OCI-LY3 (cell line): ENCODE data around the gene FBXO42.

Experiments
- H2AFZ ChIP-seq: fragments of 200-600, 300-600 bp; shearing (Covaris generic); 2 replicates; pipeline ENCODE4 v1.6.0; 2014; ENCODE audit warnings: antibody characterized with exemption, low read depth, low read length
- H3K27ac ChIP-seq: fragments of 200-600, 300-600 bp; sonication (generic); 2 replicates; pipeline ENCODE4 v1.5.1; 2014; ENCODE audit warnings: mild to moderate bottlenecking, low read length, moderate library complexity, mixed read lengths
- H3K27me3 ChIP-seq: fragments of 200-600, 300-600 bp; sonication (generic); 2 replicates; pipeline ENCODE4 v1.6.1; 2014; ENCODE audit warnings: low read depth, low read length, mixed read lengths
- H3K36me3 ChIP-seq: fragments of 200-600, 300-600 bp; sonication (generic); replicated peaks from 2 replicates; pipeline ENCODE3; 2014; ENCODE audit warnings: low read depth, low read length, mixed read lengths
- H3K4me1 ChIP-seq: fragments of 300-600, 200-600 bp; sonication (generic); 2 replicates; pipeline ENCODE4 v1.6.1; 2014; ENCODE audit warnings: low read length, mixed read lengths
- H3K4me2 ChIP-seq: fragments of 200-600, 300-600 bp; sonication (generic); 2 replicates; pipeline ENCODE4 v1.6.1; 2014; ENCODE audit warnings: low read length, mixed read lengths
- H3K4me3 ChIP-seq: fragments of 300-600, 200-600 bp; sonication (generic); 2 replicates; pipeline ENCODE4 v1.5.1; 2014; ENCODE audit warnings: antibody characterized with exemption, mild to moderate bottlenecking, low read length, moderate library complexity
- H3K79me2 ChIP-seq: fragments of 300-600, 200-600 bp; shearing (Covaris generic); 2 replicates; pipeline ENCODE4 v1.6.1; 2014; ENCODE audit warnings: mild to moderate bottlenecking, low read length, mixed read lengths
- H3K9ac ChIP-seq: fragments of 300-600, 200-600 bp; shearing (Covaris generic); 2 replicates; pipeline ENCODE4 v1.6.0; 2014; ENCODE audit warnings: mild to moderate bottlenecking, low read length, moderate library complexity
- H3K9me3 ChIP-seq: fragments of 200-600, 300-600 bp; shearing (Covaris generic); 2 replicates; pipeline ENCODE4 v1.6.1; 2014; ENCODE audit warnings: low read length, mixed read lengths; ENCODE audit not compliant: insufficient read depth
- H4K20me1 ChIP-seq: fragments of 200-600, 300-600 bp; sonication (generic); 2 replicates; pipeline ENCODE4 v1.6.1; 2016; ENCODE audit warnings: low read length, mixed read lengths; ENCODE audit not compliant: insufficient read depth
- EZH2phosphoT487 ChIP-seq: fragments of 200-600 bp; shearing (Covaris generic); IDR thresholded peaks from 2 replicates; pipeline ENCODE4 v1.6.1; 2018; ENCODE audit warnings: antibody characterized with exemption, mixed run types, low read depth
- TF ChIP-seq, protein P1 (sequence below): fragments of 200-600, 300-600 bp; sonication (generic); IDR thresholded peaks from 2 replicates; pipeline ENCODE4 v1.5.1; 2014; ENCODE audit warnings: antibody characterized with exemption, low read length, low read depth

FBXO42 gene

DNA sequence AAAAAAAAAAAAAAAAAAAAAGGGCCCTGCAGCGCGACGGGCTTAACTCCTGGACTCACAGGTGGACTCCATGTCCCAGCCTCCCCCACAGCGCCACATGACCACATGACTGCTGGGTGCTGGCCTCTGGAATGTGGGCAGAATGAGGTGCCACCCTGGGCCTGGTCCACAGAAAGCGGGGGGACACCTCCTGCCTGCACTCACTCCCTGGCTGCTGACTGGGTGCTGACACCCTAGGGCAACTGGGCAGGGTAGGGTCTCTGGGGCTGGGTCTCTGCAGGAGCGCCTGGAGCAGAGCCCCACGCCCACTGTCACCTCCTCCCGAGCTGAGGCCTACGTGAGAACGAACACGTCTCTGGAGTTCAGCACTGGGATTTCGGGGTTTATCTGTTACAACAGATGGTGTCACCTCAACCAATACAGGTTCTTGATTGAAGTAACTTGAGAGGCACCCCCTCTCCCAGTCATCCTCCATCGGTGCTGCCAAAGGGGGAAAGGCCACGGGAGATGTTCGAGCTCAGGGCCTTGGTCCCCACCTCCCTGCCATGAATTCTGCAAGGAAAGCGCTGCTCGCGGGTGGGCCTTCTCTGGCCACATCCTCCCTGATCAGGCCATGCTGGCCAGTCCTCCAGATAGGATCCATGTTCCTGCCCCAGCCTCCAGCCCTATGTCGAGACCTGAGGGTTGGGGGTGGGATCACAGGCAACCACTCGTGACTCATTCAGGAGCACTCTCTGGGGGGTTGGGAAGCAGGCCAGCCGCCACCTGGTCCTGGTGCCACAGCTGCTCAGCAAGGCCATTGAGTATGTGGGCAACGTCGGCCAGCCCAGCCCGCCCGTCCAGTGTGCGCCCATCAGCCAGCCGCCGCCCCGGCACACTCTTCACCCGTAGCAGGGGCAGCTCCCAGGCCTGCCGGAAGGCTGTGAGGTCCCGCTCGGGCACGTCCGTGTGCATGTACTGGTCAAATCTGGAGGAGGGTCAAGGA is 120.7 kb downstream of the FBXO42 start:
- H4K20me1 ChIP-seq = no peaks in the 10 kb centered on the region
- no peak overlapping the region for H3K9ac ChIP-seq
- no peaks in the 10 kb centered on the region for H3K36me3 ChIP-seq
- H3K27me3 ChIP-seq = no peaks in the 10 kb centered on the region
- no peak overlapping the region for H3K4me2 ChIP-seq
- no peak overlapping the region for H3K27ac ChIP-seq
- H3K4me1 ChIP-seq = peaks cover 5% of the 10 kb centered on the region
- no peak overlapping the region for H3K4me3 ChIP-seq
- H3K79me2 ChIP-seq = no peaks in the 10 kb centered on the region
- no peak overlapping the region for H2AFZ ChIP-seq
- TF ChIP-seq EZH2phosphoT487 = no peak
- no peaks in the 10 kb centered on the region for H3K9me3 ChIP-seq

DNA sequence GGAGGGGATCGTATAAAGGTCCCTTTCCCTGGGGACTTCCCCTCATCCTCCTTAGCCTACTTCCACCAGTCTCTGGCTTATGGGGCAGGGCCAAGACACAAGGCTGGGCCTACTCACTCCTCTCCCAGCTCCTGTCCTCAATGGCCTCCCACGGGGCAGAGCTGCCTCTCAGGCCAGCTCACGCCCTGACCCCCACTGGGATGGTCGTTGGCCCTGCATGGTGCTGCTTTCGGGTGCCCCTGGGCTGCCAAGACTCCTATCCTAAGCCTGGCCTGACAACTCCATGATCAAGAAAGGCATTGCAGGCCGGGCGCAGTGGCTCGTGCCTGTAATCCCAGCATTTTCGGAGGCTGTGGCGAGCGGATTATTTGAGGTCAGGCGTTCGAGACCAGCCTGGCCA is 121.5 kb downstream of the FBXO42 start:
- Histone ChIP-seq H4K20me1 (no peaks in the 10 kb centered on the region), H3K4me1 (no peaks in the 10 kb centered on the region), H3K4me2 (no peak overlapping the region), H3K27me3 (no peaks in the 10 kb centered on the region), H3K9me3 (no peaks in the 10 kb centered on the region), H3K36me3 (no peaks in the 10 kb centered on the region), H3K79me2 (no peaks in the 10 kb centered on the region), H3K9ac (no peak overlapping the region), H3K27ac (no peak overlapping the region), H2AFZ (no peak overlapping the region), H3K4me3 (no peak overlapping the region)
- TF ChIP-seq, protein P1, sequence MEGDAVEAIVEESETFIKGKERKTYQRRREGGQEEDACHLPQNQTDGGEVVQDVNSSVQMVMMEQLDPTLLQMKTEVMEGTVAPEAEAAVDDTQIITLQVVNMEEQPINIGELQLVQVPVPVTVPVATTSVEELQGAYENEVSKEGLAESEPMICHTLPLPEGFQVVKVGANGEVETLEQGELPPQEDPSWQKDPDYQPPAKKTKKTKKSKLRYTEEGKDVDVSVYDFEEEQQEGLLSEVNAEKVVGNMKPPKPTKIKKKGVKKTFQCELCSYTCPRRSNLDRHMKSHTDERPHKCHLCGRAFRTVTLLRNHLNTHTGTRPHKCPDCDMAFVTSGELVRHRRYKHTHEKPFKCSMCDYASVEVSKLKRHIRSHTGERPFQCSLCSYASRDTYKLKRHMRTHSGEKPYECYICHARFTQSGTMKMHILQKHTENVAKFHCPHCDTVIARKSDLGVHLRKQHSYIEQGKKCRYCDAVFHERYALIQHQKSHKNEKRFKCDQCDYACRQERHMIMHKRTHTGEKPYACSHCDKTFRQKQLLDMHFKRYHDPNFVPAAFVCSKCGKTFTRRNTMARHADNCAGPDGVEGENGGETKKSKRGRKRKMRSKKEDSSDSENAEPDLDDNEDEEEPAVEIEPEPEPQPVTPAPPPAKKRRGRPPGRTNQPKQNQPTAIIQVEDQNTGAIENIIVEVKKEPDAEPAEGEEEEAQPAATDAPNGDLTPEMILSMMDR = no peak
- TF ChIP-seq EZH2phosphoT487 = no peak

DNA sequence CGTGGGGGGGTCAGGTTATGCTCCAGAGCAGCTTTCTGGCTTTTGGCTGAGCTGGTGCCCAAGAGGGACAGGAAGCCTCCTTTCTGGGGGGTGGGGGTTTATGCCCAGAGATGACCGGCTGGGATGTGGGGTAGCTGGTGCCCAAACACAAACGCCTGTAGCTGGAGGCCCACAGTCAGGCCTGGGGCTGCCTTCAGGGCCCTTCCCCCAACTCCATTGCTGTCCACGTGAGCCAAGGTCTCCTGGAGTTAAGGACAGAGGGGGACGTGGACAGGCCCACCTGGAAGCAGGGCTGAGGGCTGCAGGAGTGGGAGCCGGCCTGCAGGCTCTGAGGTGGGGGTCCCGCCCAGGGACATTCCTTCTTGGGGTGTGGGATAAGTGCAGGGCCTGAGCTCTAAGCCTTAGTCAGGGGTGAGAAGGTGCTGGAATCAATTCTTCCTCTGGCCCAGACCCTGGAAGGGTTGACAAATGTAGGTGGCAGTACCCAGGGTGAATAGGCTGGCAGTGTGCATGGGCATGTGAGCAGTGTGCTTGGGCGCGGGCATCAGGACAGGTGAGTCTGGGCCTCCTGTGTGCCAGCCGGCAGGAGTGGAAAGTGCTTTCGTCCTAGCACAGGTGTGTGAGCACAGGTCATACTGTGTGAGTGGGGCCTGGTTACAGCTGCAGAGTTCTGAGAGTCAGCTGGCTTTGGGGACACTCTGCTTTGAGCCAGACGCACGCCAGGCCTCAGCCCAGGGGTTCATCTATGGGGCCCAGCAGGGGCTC is 122.1 kb downstream of the FBXO42 start:
- Histone ChIP-seq H3K4me1 (no peaks in the 10 kb centered on the region), H3K9ac (no peak overlapping the region), H3K9me3 (no peaks in the 10 kb centered on the region), H2AFZ (no peak overlapping the region), H4K20me1 (no peaks in the 10 kb centered on the region), H3K79me2 (no peaks in the 10 kb centered on the region), H3K4me3 (no peak overlapping the region), H3K27ac (no peak overlapping the region), H3K36me3 (no peaks in the 10 kb centered on the region), H3K4me2 (no peak overlapping the region), H3K27me3 (no peaks in the 10 kb centered on the region)
- TF ChIP-seq, protein P1 = no peak
- no peak for TF ChIP-seq EZH2phosphoT487

DNA sequence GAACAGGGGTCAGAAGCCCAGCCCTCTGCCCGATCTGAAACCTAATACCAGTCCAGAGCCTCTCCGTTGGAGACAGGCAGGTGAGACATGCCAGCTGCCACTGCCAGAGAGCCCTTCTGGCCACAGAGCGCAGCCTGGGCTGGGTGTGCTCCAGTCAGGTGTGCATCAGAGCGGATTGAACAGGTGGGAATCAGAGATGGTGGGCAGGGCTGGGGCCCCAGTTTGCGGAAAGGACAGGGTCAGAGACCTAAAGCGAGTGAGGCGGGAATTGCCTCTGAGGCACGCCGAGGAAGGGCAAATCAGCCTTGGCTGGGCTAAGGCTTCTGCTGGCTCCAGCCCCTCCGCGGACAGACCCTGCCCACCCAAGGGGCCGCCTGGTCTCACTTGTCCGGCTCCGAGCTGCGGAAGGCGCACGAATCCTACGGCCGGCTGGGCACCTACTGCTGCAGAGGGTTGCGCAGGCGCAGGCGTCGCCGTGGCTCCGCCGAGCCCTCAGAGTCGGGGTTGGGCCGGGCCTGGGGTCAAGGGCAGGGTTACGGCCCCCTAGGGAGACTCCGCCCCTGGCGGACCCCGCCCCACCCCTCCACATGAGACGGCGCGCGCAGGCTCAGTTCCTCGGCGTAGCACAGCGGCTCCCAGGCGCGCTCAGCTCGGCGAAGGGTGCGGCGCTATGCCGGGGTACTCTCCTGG is 125.6 kb downstream of the FBXO42 start:
- Histone ChIP-seq H3K9me3 (no peaks in the 10 kb centered on the region), H3K27ac (no peak overlapping the region), H3K4me3 (no peak overlapping the region), H3K4me2 (no peak overlapping the region), H3K9ac (no peak overlapping the region), H4K20me1 (no peaks in the 10 kb centered on the region), H3K36me3 (no peaks in the 10 kb centered on the region), H3K79me2 (no peaks in the 10 kb centered on the region), H3K4me1 (no peaks in the 10 kb centered on the region), H3K27me3 (no peaks in the 10 kb centered on the region), H2AFZ (no peak overlapping the region)
- TF ChIP-seq, protein P1 = no peak
- TF ChIP-seq EZH2phosphoT487 = no peak
